GDM1 (cell line): Measurements from ENCODE around the gene JRKL.
"Not testable (repeated sequence)": the region's sequence is repeated elsewhere in the genome, so short reads cannot be mapped to it uniquely, and the experiment has no call there.

Source experiments
- DNase-seq: peaks from one replicate; lab custom pipeline; 2025; lab: John Stamatoyannopoulos, UW

Gene JRKL

GRCh38 chr11:96394773-96395172, 5.0 kb downstream of the JRKL start:
- no peak for DNase-seq

GRCh38 chr11:96396637-96397036, 6.8 kb downstream of the JRKL start:
- no peak for DNase-seq

- DNase-seq: no peak
Observed at GRCh38 chr11:96397863-96398262, 8.1 kb downstream of the JRKL start.

GRCh38 chr11:96400697-96401096, 10.9 kb downstream of the JRKL start:
- no peak for DNase-seq

GRCh38 chr11:96411412-96411811, 21.6 kb downstream of the JRKL start:
- DNase-seq: not testable (repeated sequence)

- no peak for DNase-seq
Observed at GRCh38 chr11:96412761-96413381, 23.1 kb downstream of the JRKL start.

GRCh38 chr11:96413408-96413807, 23.6 kb downstream of the JRKL start:
- DNase-seq: no peak

- DNase-seq: no peak
Observed at GRCh38 chr11:96424693-96425092, 34.9 kb downstream of the JRKL start.

GRCh38 chr11:96430668-96431067, 40.9 kb downstream of the JRKL start:
- DNase-seq: no peak

- DNase-seq: not testable (repeated sequence)
Observed at GRCh38 chr11:96432654-96433053, 42.8 kb downstream of the JRKL start.
